KBM-7 (cell line): Measurements from ENCODE around the gene RBM41.
"Not testable (repeated sequence)": the region's sequence is repeated elsewhere in the genome, so short reads cannot be mapped to it uniquely, and the experiment has no call there.

Experiments
- DNase-seq: peaks from one replicate; pipeline ENCODE4 v3.0.0-alpha.2; 2015
- in situ Hi-C: fragments of 300-500 bp; cut with MboI; formaldehyde crosslinking; loops from 2 replicates; pipeline ENCODE4 v1.14.3; 2020; ENCODE audit warnings: low sequenced_read_pairs, low pct_unique_long_range_greater_than_20kb, mixed read lengths

Gene RBM41

DNA sequence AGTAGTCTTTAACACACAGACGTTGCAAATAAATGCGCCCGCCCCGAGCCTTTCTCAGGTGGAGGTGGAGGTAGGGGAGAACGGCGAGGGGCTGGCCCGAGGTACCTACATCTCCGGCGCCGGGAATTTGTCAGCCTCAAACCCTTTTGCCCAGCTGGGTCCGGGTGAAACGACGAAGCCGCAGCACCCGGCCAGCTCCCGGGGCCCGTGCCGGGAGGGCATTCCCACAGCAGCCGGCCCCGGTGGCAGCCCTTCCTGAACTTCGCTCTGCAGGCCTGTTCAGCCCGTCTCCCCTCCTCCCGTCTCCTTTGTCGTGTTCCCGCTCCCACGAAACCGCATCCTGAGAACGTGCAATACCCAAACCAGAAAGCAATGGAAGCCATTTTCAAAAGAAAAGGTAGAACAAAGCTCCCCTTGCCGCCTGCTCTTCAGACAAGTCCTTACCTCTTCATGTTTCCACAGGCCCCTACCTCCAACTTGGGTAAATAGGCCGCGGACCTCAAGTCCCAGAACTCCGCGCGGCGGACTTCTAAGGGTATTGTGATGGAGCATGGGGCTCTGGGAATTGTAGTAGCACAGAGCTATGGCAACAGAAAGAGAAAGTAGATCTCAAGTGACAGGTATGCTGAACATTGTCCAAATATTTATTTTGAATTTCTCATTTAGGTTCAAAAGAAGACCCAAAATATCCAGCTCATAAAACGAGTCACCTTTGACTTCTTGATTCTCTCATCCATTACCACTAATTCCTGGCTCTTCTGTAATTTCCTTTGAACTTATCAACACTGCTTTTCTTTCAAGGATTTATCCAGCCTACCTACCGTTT, at the start of gene RBM41:
Gene RBM41, minus strand, starts transcription at position 501 of the 826 bp plus-strand sequence. Its CDS starts 49 bp downstream, at position 452.
- peak; percentile 91 for DNase-seq
- in situ Hi-C loops = no loop called here

DNA sequence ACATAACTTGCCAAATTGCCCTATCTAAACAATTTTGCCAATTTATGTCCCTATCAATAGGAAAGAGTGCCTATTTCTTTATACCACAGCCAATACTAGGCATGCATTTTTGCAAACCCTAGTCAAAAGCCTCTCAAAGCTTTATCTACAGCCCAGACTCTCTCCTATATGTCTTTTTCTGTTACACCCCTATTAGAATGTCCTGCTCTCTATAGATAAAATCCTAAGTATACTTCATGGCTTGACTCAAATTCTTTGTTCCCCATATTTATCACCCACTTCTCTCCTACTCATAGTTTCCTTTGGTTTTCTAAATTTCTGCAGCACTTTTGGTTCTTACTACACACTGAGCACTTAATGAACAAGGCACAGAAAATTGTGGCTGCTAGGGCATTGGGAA, 49.6 kb upstream of the RBM41 start:
- DNase-seq = no peak
- in situ Hi-C loops = no loop called here

DNA sequence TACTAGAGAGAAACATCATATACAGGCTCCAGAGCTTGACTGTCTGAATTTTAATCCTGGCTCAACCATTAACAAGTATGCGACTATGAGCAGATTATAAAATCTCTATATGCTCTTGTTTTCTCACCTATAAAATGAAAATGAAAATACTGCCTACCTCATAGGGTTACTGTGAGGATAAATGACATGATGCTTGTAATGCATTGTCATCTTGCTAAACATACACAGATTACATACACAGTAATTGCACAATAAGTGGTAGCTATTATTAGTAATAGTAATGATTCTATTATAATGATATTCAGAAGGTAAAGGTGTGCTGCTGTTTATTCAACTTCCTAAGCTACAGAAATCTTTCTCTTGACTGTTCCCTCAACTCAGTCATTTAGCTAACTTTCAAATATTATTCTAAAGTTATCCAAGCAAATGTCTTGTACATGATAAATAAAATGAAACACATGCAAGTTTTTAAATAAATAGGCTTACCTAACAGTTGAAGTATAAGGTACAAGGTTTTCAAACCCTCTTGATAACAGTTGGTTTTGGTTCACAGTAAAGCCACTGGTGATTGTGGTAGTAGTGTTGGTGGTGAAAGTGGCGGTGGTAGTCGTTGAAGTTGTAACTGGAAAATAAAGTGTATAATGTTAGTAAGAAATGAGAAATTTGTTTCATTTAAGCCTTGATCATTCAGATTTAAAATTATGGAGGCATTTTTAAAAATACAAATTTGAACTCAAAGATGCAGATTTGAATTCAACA, 48.7 kb upstream of the RBM41 start:
- no peak for DNase-seq
- in situ Hi-C loops = no loop called here

DNA sequence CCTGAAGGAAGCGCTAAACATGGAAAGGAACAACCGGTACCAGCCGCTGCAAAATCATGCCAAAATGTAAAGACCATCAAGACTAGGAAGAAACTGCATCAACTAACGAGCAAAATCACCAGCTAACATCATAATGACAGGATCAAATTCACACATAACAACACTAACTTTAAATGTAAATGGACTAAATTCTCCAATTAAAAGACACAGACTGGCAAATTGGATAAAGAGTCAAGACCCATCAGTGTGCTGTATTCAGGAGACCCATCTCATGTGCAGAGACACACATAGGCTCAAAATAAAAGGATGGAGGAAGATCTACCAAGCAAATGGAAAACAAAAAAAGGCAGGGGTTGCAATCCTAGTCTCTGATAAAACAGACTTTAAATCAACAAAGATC, 39.0 kb upstream of the RBM41 start:
- DNase-seq, in situ Hi-C loops: not testable (repeated sequence)

DNA sequence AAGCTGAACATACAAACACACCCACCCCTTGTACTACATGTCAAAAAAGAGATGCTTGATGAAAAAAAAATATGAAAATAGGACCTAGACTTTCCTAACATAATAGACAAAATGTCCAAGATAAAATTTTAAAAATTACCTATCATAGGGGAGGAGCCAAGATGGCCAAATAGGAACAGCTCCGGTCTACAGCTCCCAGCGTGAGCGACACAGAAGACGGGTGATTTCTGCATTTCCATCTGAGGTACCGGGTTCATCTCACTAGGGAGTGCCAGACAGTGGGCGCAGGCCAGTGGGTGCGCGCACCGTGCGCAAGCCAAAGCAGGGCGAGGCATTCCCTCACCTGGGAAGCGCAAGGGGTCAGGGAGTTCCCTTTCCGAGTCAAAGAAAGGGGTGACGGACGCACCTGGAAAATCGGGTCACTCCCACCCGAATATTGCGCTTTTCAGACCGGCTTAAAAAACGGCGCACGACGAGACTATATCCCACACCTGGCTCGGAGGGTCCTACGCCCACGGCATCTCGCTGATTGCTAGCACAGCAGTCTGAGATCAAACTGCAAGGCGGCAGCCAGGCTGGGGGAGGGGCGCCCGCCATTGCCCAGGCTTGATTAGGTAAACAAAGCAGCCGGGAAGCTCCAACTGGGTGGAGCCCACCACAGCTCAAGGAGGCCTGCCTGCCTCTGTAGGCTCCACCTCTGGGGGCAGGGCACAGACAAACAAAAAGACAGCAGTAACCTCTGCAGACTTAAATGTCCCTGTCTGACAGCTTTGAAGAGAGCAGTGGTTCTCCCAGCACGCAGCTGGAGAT, 37.2 kb upstream of the RBM41 start:
- in situ Hi-C loops, DNase-seq: not testable (repeated sequence)

DNA sequence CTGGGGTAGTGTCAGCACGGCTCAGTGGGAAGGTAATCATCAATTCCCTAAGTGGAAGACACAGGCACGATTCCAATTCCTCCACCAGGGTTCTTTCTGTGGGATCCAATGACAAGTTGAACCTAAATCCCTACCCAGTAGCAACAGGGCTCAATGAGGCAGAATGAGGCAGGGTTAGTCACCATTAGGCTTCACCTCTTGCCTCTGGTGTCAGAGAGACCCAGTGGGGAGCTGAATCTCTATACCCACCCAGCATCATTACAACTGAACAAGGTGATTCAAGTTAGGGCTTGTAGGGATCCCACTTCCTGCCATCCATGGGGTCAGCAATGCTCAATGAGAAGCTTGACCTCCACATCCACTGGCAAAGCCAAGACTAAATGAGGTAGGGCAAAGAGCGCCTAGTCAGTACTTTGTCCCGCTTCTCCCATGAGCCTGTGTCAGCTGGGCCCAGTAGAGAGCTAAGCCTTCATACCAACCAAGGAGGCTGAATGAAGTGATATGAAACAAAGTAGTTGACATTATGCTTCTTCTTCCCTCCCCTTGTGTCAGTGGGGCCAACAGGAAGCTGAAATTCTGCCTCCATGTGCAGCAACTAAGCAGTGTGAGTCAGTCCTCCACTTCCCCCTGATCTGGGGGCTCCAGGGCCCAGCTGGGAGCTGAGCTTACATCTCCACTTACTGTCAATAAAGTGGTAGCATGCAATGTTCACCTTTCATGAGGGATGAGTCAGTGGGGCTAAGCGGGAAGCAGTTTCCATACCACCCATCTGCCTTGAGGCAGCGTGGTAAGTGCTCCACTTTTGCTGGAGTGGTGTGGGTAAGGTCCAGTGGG, 36.4 kb upstream of the RBM41 start:
- DNase-seq = peak; percentile 25
- in situ Hi-C loops = no loop called here

DNA sequence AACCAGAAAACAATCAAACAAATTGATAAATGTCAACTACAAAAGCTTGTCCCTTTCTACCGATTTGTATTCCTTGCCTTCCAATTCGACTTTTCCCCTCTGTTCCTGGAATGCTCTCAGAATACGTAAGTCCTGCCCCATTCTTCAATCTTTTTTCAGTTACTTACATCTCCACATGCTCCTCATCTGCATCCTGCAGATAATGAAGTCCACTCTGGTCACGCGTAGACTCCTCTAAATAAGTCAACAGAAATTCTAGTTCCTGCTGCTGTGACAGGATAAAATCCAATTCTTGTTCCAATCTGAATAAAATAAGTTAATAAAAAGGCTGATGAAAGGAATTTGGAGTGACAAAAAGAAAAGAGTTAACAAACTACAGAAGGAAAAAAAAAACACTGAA, 34.4 kb upstream of the RBM41 start:
- no peak for DNase-seq
- in situ Hi-C loops = no loop called here

DNA sequence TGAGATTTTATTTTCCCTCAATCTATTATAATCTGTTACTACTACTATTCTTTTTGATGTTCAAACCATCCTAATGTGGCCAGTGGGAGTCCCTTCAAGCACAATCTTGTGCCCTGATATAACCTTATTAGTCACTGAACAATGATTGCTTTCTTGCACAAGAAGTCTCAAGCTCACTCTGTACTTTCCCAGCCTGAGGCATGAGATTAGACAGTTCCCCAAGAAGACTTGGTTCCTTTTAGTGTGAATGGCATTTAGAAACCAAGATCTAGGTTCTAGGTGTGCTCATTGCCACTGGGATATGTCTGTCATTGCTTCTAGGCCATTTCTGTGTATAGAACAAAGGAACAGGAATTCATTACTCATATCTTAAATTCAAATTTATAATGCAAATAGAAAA, 28.0 kb upstream of the RBM41 start:
- in situ Hi-C loops = no loop called here
- no peak for DNase-seq

DNA sequence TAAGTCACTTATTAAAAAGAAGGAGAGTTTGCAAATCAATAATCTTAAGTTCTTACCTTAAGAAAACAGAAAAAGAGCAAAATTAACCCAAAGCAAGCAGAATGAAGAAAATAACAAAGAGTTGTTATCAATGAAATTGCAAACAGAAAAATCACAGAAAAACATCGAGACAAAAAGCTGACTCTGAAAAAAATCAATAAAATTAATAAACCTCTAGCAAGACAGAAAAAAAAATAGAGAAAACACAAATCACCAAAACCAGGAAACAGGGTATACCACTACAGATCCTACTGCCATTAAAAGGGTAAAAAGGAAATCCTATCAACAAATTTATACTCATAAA, 17.3 kb upstream of the RBM41 start:
- DNase-seq = no peak

DNA sequence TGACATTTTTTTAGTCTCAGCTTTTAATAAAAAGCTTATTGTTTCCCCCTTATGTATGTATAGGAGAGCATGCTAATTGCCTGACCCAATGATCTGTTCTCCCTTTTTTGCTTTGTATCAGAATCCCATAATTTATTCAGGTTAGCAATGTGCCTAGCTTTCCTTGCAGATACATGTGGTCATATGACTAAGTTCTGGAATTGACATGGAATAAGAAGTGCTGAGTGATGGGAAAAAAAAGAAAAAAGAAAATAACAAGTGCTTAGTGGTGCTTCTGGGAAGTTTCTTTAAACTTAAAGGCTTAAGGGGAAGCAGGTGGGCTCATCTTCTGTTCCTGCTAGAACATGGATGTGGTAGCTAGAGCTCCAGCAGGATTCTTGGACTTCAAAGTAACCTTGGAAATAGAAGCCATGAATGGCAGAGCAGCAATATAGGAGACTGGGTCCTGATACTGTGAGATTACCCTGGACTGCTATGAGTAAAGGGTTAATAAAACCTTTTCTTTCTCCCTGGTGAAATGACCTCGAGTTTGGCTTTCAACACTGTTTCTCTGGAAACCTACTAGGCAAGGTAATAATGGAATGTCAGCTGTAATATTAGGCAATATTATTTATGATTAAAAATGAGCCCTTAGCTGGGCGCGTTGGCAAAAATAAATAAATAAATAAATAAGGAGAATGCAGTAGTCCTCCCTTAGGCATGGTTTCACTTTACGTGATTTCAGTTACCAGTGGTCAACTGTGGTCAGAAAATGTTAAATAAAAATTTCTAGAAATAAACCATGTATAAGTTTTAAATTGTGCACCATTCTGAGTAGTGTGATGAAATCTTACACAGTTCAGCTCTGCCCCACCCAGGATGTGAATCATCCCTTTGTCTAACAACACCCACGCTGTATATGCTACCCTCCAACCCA, 16.7 kb upstream of the RBM41 start:
- DNase-seq = no peak
- in situ Hi-C loops = no loop called here

More for the DNA sequence above, 17.3 kb upstream of the RBM41 start:
- in situ Hi-C loops = no loop called here

DNA sequence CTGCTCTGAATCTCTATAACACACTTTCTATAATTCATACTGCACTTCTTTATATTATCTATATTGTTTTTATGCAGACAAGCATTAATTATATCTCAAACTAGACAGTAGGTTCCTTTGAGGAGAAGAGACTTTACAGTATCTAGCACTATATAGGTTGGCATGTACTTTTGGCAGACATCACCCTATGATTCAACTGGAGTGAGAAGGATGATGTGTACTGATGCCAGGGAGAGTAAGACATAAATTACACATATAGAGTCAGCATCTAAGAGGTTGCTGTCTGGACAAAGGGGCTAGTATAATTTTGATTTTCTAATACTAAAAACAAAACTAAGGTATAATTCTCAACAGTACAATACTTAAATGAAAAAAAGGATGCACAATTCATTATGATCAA, 5.1 kb upstream of the RBM41 start:
- DNase-seq = no peak
- in situ Hi-C loops = no loop called here

DNA sequence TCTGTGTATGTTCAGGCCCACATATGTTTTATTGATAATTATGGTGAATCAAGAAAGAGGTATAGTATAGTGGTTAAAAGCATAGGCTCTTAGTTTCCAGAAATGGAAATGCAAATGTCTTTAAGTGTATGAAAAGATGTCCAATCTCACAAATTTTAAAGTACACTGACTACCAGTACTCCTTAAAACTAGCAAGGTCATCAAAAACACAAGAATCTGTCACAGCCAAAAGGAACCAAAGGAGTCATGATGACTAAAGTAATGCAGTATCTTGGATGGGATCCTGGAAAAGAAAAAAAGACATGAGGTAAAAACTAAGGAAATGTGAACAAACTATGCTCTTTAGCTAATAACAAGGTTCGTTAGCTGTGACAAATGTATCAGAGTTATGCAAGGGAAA, 661 bp upstream of the RBM41 start:
- DNase-seq = no peak
- in situ Hi-C loops = no loop called here

DNA sequence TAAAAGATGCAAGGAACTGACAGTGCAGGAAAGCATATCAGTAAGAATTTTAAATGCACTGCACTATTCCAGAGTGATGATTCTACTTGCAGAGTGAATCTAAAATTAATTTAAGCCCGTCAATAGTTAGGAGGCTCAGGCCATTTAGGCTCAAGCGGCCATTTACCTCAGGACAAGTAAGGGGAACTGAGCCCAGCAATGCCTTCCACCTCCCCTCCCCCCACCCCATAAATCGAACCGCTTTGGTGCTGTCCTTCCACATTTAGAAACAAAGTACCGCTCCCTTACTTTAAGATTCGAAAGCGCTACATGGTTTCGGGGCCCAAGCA, 665 bp downstream of the RBM41 start:
- in situ Hi-C loops = no loop called here
- DNase-seq = no peak

DNA sequence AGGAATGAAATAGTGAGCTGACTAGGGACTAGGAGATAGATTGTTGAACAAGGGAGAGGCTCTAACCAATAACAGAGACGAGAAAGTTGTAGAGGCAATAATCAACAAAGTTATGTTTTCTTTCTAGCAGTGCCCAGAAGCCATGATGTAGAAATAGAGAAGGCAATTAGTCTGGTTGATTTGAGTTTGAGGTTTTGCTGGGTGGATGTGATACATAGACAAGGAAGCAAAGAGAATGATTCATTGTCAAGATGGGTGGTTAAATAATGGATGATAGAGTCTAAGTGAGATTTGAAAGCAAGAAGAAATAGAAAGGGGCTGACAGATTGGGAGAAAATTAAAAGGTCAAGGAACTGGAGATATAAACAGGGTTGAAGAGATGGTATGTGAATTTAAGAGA, 11.2 kb downstream of the RBM41 start:
- in situ Hi-C loops = no loop called here
- DNase-seq = peak; percentile 62

DNA sequence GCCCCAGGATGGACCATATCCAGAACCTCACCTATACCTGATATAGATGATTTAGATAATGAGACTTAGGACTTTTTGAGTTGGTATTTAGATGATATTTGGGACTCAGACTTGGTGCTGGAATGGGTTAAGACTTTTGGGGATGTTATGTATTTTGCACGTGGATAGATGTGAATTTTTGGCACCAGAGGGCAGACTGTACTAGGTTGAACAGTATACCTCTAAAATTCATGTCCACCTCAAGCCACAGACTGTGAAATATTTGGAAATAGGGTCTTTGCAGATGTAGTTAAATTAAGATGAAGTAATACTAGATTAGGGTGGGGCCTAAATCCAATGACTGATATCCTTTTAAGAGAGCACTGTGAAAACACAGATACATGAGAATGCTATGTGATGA, 15.6 kb downstream of the RBM41 start:
- in situ Hi-C loops = no loop called here
- peak; percentile 18 for DNase-seq

DNA sequence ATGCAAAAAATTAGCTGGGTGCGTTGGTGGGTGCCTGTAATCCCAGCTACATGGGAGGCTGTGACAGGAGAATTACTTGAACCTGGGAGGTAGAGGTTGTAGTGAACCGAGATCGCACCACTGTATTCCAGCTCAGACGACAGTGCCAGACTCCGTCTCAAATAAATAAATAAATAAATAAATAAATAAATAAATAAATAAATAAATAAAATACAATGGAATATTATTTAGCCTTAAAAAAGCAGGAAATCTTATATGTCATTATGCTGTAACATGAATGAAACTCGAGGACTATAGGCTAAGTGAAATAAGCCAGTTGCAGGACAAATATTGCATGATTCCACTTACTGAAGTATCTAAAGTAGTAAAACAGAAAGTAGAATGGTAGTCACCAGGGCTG, 42.5 kb downstream of the RBM41 start:
- in situ Hi-C loops = no loop called here

DNA sequence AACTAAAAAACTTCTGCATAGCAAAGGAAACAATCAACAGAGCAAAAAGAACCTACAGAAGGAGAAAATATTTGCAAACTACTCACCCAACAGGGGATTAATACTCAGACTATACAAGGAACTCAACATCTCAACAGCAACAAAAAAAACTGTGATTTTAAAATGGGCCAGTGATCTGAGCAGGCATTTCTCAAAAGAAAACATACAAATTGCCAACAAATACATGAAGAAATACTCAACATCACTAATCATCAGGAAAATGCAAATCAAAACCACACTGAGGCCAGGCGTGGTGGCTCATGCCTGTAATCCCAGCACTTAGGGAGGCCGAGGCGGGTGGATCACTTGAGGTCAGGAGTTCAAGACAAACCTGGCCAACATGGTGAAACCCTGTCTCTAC, 60.9 kb downstream of the RBM41 start:
- in situ Hi-C loops, DNase-seq: not testable (repeated sequence)

More for the DNA sequence above, 42.5 kb downstream of the RBM41 start:
- no peak for DNase-seq

DNA sequence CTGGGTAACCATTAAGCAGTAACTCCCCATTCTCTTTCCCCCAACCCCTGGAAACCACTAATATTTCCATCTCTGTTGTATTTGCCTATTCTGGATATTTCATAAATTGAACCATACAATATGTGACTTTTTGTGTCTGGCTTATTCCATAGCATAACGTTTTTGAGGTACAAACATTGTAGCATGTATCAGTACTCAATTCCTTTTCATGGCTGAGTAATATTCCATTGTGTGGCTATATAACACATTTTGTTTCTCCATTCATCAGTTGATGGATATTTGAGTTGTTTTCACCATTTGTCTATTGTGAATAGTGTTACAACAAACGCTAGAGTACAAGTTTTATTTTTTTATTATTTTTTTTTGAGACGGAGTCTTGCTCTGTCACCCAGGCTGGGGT, 63.6 kb downstream of the RBM41 start:
- DNase-seq = no peak
- in situ Hi-C loops = no loop called here
